ENCODE measurements around the gene CACNA1B.

DNA sequence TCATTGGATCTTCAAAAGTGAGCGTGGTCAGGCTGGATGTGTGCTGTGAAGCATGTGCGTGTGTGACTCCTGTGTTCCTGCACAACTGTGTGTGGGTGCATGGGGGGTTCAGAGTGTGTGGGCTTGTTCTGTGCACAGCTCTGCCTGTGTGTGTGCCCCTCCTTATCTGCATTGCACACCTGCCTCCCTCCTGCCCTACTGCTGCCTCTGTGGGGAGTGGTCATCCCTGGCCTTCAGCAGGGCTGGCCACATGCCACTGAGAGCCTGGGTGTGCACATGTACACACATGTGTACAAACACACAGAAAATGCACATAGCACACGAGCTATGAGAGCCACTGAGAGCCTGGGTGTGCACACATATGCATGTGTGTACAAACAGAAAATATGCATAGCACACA lies 92.1 kb downstream of the CACNA1B start:
- no peak for TF ChIP-seq CHD2 (IDR thresholded peaks at IDR 0.05; ENCODE audit: low read length, partially characterized antibody)
- no peak for TF ChIP-seq CTCF (IDR thresholded peaks at IDR 0.05)
- no peak for TF ChIP-seq TCF12 (IDR thresholded peaks at IDR 0.05)
- TF ChIP-seq MXI1 (IDR thresholded peaks at IDR 0.05; ENCODE audit: low read depth, low read length) = no peak
- TF ChIP-seq SIN3A (IDR thresholded peaks at IDR 0.05; ENCODE audit: borderline replicate concordance, low read depth, low read length) = no peak
- TF ChIP-seq, protein P1, sequence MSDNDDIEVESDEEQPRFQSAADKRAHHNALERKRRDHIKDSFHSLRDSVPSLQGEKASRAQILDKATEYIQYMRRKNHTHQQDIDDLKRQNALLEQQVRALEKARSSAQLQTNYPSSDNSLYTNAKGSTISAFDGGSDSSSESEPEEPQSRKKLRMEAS (IDR thresholded peaks at IDR 0.05; ENCODE audit: low read depth) = no peak
- no peak for TF ChIP-seq JUND (IDR thresholded peaks at IDR 0.05)

Data from SK-N-SH (cell line).